Kidney epithelial cell (primary cell): ENCODE results near the gene P2RY8. TPM values are rescaled to one million over a fixed set of nuclear protein-coding genes. Genes with fewer than 3 reads are reported as not detected.
"Not testable (repeated sequence)": the region's sequence is repeated elsewhere in the genome, so short reads cannot be mapped to it uniquely, and the experiment has no call there.

Source experiments
- DNase-seq: peaks from one replicate; pipeline ENCODE4 v3.0.0-alpha.2; 2010; ENCODE audit warnings: low read depth
- H3K27me3 ChIP-seq: 2 replicates; pipeline ENCODE4 v1.6.0; 2011; ENCODE audit warnings: low read length; ENCODE audit not compliant: control insufficient read depth, insufficient read depth
- H3K36me3 ChIP-seq: 2 replicates; pipeline ENCODE4 v1.5.1; 2011; ENCODE audit warnings: low read length; ENCODE audit not compliant: control insufficient read depth, insufficient read depth
- H3K4me3 ChIP-seq: 2 replicates; pipeline ENCODE4 v1.5.1; 2011; ENCODE audit warnings: low read depth, mild to moderate bottlenecking, control low read depth, low read length
- CTCF ChIP-seq: IDR thresholded peaks from 2 replicates; pipeline ENCODE4 v1.5.1; 2011; ENCODE audit warnings: mild to moderate bottlenecking, moderate library complexity, low read length, control low read depth, inconsistent platforms; ENCODE audit not compliant: insufficient read depth, poor library complexity, severe bottlenecking
- total RNA-seq: library from RNA; depleted of rRNA; stranded (reverse); fragments of >200 nt; gene quantifications from 2 replicates; pipeline ENCODE4 v1.2.3, GENCODE V29; 2015

Gene P2RY8
- total RNA-seq, 1 donor from 2014 or later: not detected

- Histone ChIP-seq H3K4me3 (no peak overlapping the region), H3K27me3 (no peaks in the 10 kb centered on the region), H3K36me3 (no peaks in the 10 kb centered on the region)
- no peak for TF ChIP-seq CTCF
- no peak for DNase-seq
These were observed 12.0 kb downstream of the P2RY8 start for GRCh38 chrX:1524874-1525582.

- not testable (repeated sequence) for H3K4me3 ChIP-seq, H3K27me3 ChIP-seq, DNase-seq, H3K36me3 ChIP-seq
These were observed 14.1 kb downstream of the P2RY8 start for GRCh38 chrX:1522905-1523304.

GRCh38 chrX:1521459-1521956, 15.5 kb downstream of the P2RY8 start:
- H3K36me3 ChIP-seq: no peaks in the 10 kb centered on the region
- H3K4me3 ChIP-seq: no peak overlapping the region
- no peak for DNase-seq
- TF ChIP-seq CTCF: no peak
- no peaks in the 10 kb centered on the region for H3K27me3 ChIP-seq

- DNase-seq: no peak
- no peaks in the 10 kb centered on the region for H3K36me3 ChIP-seq
- no peak overlapping the region for H3K4me3 ChIP-seq
- TF ChIP-seq CTCF: no peak
- H3K27me3 ChIP-seq: no peaks in the 10 kb centered on the region
These were observed 16.6 kb downstream of the P2RY8 start for GRCh38 chrX:1520350-1520749.

GRCh38 chrX:1519022-1519497, 17.9 kb downstream of the P2RY8 start:
- H3K36me3 ChIP-seq: no peaks in the 10 kb centered on the region
- no peak for TF ChIP-seq CTCF
- DNase-seq: no peak

GRCh38 chrX:1518512-1518911, 18.5 kb downstream of the P2RY8 start:
- H3K27me3 ChIP-seq: no peaks in the 10 kb centered on the region
- no peaks in the 10 kb centered on the region for H3K36me3 ChIP-seq
- no peak for TF ChIP-seq CTCF
- no peak overlapping the region for H3K4me3 ChIP-seq
- DNase-seq: no peak

More at GRCh38 chrX:1519022-1519497, 17.9 kb downstream of the P2RY8 start:
- no peak overlapping the region for H3K4me3 ChIP-seq
- H3K27me3 ChIP-seq: no peaks in the 10 kb centered on the region
